GM23248 (cell line): ENCODE results near the gene MYCL. TPM values are rescaled to one million over a fixed set of nuclear protein-coding genes. Genes with fewer than 3 reads are reported as not detected.

ENCODE experiments used
- DNase-seq: peaks from one replicate; pipeline ENCODE4 v3.0.0-alpha.2; 2015
- H2AFZ ChIP-seq: fragments of 200-600 bp; sonication (generic); 2 replicates; pipeline ENCODE4 v1.6.1; 2016; ENCODE audit warnings: antibody characterized with exemption
- H3F3A ChIP-seq: fragments of 200-600 bp; sonication (generic); 2 replicates; pipeline ENCODE4 v1.6.1; 2016; ENCODE audit warnings: mild to moderate bottlenecking, antibody characterized with exemption, mixed run types; ENCODE audit not compliant: insufficient read depth
- H3K27ac ChIP-seq: fragments of 200-600 bp; sonication (generic); 2 replicates; pipeline ENCODE4 v1.5.1; 2016; ENCODE audit warnings: mild to moderate bottlenecking
- H3K27me3 ChIP-seq: fragments of 200-600 bp; sonication (generic); replicated peaks from 2 replicates; pipeline ENCODE4 v1.6.1; 2016; ENCODE audit warnings: mild to moderate bottlenecking; ENCODE audit not compliant: insufficient read depth
- H3K36me3 ChIP-seq: fragments of 200-600 bp; sonication (generic); 2 replicates; pipeline ENCODE4 v1.6.1; 2016; ENCODE audit warnings: low read depth, mild to moderate bottlenecking
- H3K4me1 ChIP-seq: fragments of 200-600 bp; sonication (generic); 2 replicates; pipeline ENCODE4 v1.6.1; 2016; ENCODE audit warnings: mild to moderate bottlenecking; ENCODE audit not compliant: insufficient read depth
- H3K4me2 ChIP-seq: fragments of 200-600 bp; sonication (generic); one replicate; pipeline ENCODE4 v1.6.1; 2016; ENCODE audit warnings: mild to moderate bottlenecking; ENCODE audit not compliant: unreplicated experiment
- H3K4me3 ChIP-seq: fragments of 200-600 bp; sonication (generic); 2 replicates; pipeline ENCODE4 v1.5.1; 2016; ENCODE audit warnings: mild to moderate bottlenecking
- H3K79me2 ChIP-seq: fragments of 200-600 bp; sonication (generic); 2 replicates; pipeline ENCODE4 v1.6.1; 2016; ENCODE audit warnings: mild to moderate bottlenecking; ENCODE audit not compliant: insufficient read depth
- H3K9ac ChIP-seq: fragments of 200-600 bp; sonication (generic); 2 replicates; pipeline ENCODE4 v1.6.1; 2016; ENCODE audit warnings: mild to moderate bottlenecking
- H3K9me2 ChIP-seq: fragments of 200-600 bp; sonication (generic); 2 replicates; pipeline ENCODE4 v1.6.1; 2016; ENCODE audit warnings: mixed run types, mild to moderate bottlenecking, moderate library complexity; ENCODE audit not compliant: insufficient read depth
- H3K9me3 ChIP-seq: fragments of 200-600 bp; sonication (generic); one replicate; pipeline ENCODE4 v1.6.1; 2017; ENCODE audit warnings: low read depth
- H4K20me1 ChIP-seq: fragments of 200-600 bp; sonication (generic); 2 replicates; pipeline ENCODE4 v1.6.0; 2016; ENCODE audit not compliant: insufficient read depth
- EZH2 ChIP-seq: fragments of 200-600 bp; sonication (generic); IDR thresholded peaks from 2 replicates; pipeline ENCODE4 v1.6.1; 2018; ENCODE audit warnings: antibody characterized with exemption, mild to moderate bottlenecking; ENCODE audit not compliant: insufficient read depth, poor library complexity, severe bottlenecking
- EZH2phosphoT487 ChIP-seq: fragments of 200-600 bp; sonication (generic); IDR thresholded peaks from 2 replicates; pipeline ENCODE4 v1.6.1; 2018; ENCODE audit warnings: antibody characterized with exemption, moderate library complexity, mild to moderate bottlenecking, low read depth; ENCODE audit not compliant: insufficient read depth
- WGBS, 2 experiments: methylation state at CpG; one replicate each; pipeline ENCODE4 v1.1.6; 2015 to 2017; ENCODE audit warnings: low lambda C conversion rate in 2 of 2, low coverage in 1 of 2; ENCODE audit errors: missing lambda C conversion rate in 2 of 2; 5-methylcytosine and 5-hydroxymethylcytosine counted together
- in situ Hi-C: fragments of 300-500 bp; cut with MboI; formaldehyde crosslinking; loops from 2 replicates; pipeline ENCODE4 v1.15.0; 2020
- polyA plus RNA-seq: library from polyadenylated mRNA; unstranded; fragments of >200 nt; fragmentation: Nextera tagmentation; extraction: Ambion mirVana; gene quantifications from 2 replicates; pipeline ENCODE4 v1.2.1, GENCODE V29; 2016
- total RNA-seq: library from RNA; depleted of rRNA; stranded (reverse); fragments of >200 nt; shearing (Covaris generic); gene quantifications from 2 replicates; pipeline ENCODE4 v1.2.3, GENCODE V29; 2014

Gene MYCL
- total and polyA plus RNA-seq, 2 experiments from 2014 or later = 0.32 to 0.34 TPM

GRCh38 chr1:39898191-39898590 lies 3.5 kb downstream of the MYCL start:
- Histone ChIP-seq H4K20me1 (no peaks in the 10 kb centered on the region), H3K4me3 (no peak overlapping the region), H3K4me2 (no peak overlapping the region), H3K9ac (no peak overlapping the region), H2AFZ (no peak overlapping the region), H3K79me2 (no peaks in the 10 kb centered on the region), H3K36me3 (no peaks in the 10 kb centered on the region), H3K9me2 (no peaks in the 10 kb centered on the region), H3K9me3 (no peaks in the 10 kb centered on the region), H3F3A (peaks cover 6% of the 10 kb centered on the region), H3K27me3 (peaks cover 20% of the 10 kb centered on the region), H3K4me1 (peaks cover 22% of the 10 kb centered on the region), H3K27ac (no peak overlapping the region)
- in situ Hi-C loops = no loop called here
- TF ChIP-seq EZH2phosphoT487 (no peak), EZH2 (no peak)
- DNase-seq = no peak
- WGBS, 2 experiments = 39 to 46% methylated on average over 3 of the region's 3 CpGs

GRCh38 chr1:39896909-39897685 lies 4.6 kb downstream of the MYCL start:
- peak; percentile 77 for DNase-seq
- Histone ChIP-seq H3K4me3 (no peak overlapping the region), H3K27me3 (peaks cover 11% of the 10 kb centered on the region), H3K79me2 (no peaks in the 10 kb centered on the region), H3K27ac (no peak overlapping the region), H3K9me2 (no peaks in the 10 kb centered on the region), H2AFZ (no peak overlapping the region), H3K9ac (no peak overlapping the region), H3K9me3 (no peaks in the 10 kb centered on the region), H3K4me2 (no peak overlapping the region), H3K36me3 (no peaks in the 10 kb centered on the region), H4K20me1 (no peaks in the 10 kb centered on the region), H3F3A (peaks cover 17% of the 10 kb centered on the region), H3K4me1 (peaks cover 33% of the 10 kb centered on the region)
- in situ Hi-C loops = no loop called here
- 80 to 85% methylated on average over 11 of the region's 11 CpGs for WGBS, 2 experiments
- no peak for TF ChIP-seq EZH2phosphoT487
- no peak for TF ChIP-seq EZH2

- no peaks in the 10 kb centered on the region for H3K36me3 ChIP-seq
- TF ChIP-seq EZH2 (no peak), EZH2phosphoT487 (no peak)
- H3K9me2 ChIP-seq = no peaks in the 10 kb centered on the region
- H3K4me1 ChIP-seq = peaks cover 34% of the 10 kb centered on the region
- H3K27ac ChIP-seq = no peak overlapping the region
- peak; percentile 72 for DNase-seq
- H3K79me2 ChIP-seq = no peaks in the 10 kb centered on the region
- in situ Hi-C loops = no loop called here
- H3K4me2 ChIP-seq = no peak overlapping the region
- H3K9ac ChIP-seq = no peak overlapping the region
- H3K9me3 ChIP-seq = no peaks in the 10 kb centered on the region
- WGBS, 2 experiments = 47 to 50% methylated on average over 5 of the region's 5 CpGs
- no peak overlapping the region for H3K4me3 ChIP-seq
- peaks cover 20% of the 10 kb centered on the region for H3F3A ChIP-seq
- no peaks in the 10 kb centered on the region for H4K20me1 ChIP-seq
- H3K27me3 ChIP-seq = peaks cover 11% of the 10 kb centered on the region
- no peak overlapping the region for H2AFZ ChIP-seq
Observed at GRCh38 chr1:39895731-39896480, 5.8 kb downstream of the MYCL start.

- H3K9ac ChIP-seq = no peak overlapping the region
- TF ChIP-seq EZH2phosphoT487 = no peak
- no peak for TF ChIP-seq EZH2
- H2AFZ ChIP-seq = no peak overlapping the region
- H3F3A ChIP-seq = peaks cover 20% of the 10 kb centered on the region
- in situ Hi-C loops = no loop called here
- H3K27ac ChIP-seq = no peak overlapping the region
- H4K20me1 ChIP-seq = no peaks in the 10 kb centered on the region
- peaks cover 3% of the 10 kb centered on the region for H3K27me3 ChIP-seq
- peaks cover 34% of the 10 kb centered on the region for H3K4me1 ChIP-seq
- WGBS, 2 experiments = 47 to 49% methylated on average over 3 of the region's 3 CpGs
- H3K36me3 ChIP-seq = no peaks in the 10 kb centered on the region
- DNase-seq = no peak
- H3K4me3 ChIP-seq = no peak overlapping the region
- H3K9me2 ChIP-seq = no peaks in the 10 kb centered on the region
- H3K79me2 ChIP-seq = no peaks in the 10 kb centered on the region
- H3K9me3 ChIP-seq = no peaks in the 10 kb centered on the region
- H3K4me2 ChIP-seq = no peak overlapping the region
Observed at GRCh38 chr1:39894884-39895495, 6.7 kb downstream of the MYCL start.
